Tibial nerve (tissue), 4 donors: ENCODE measurements around the gene AFG3L2. TPM values are rescaled to one million over a fixed set of nuclear protein-coding genes. Genes with fewer than 3 reads are reported as not detected.

Source experiments
- DNase-seq, 2 donors: peaks; one replicate each; pipeline ENCODE4 v3.0.0-alpha.2; 2019; ENCODE audit warnings: low spot score in 2 of 2
- H3K27ac ChIP-seq, 4 donors: fragments of 200-600 bp; sonication (generic) in 3 of 4; one replicate each; pipeline ENCODE4 v1.5.1; 2017 to 2019; ENCODE audit warnings: mild to moderate bottlenecking in 1 of 4
- H3K27me3 ChIP-seq, 2 donors: fragments of 200-600 bp; sonication (generic) in 1 of 2; one replicate each; pipeline versions ENCODE4 v1.5.1 to v1.6.0; 2017 to 2019
- H3K36me3 ChIP-seq, 3 donors: fragments of 200-600 bp; sonication (generic); one replicate each; pipeline ENCODE4 v1.5.1; 2018 to 2019
- H3K4me1 ChIP-seq, 4 donors: fragments of 200-600 bp; sonication (generic) in 3 of 4; one replicate each; pipeline ENCODE4 v1.5.1; 2017 to 2019
- H3K4me3 ChIP-seq, 4 donors: fragments of 200-600 bp; sonication (generic) in 3 of 4; one replicate each; pipeline ENCODE4 v1.5.1; 2017 to 2019; ENCODE audit warnings: mild to moderate bottlenecking in 1 of 4, moderate library complexity in 1 of 4
- H3K9me3 ChIP-seq, 4 donors: fragments of 200-600 bp; sonication (generic) in 3 of 4; one replicate each; pipeline ENCODE4 v1.5.1; 2017 to 2019
- CTCF ChIP-seq, 5 experiments: fragments of 200-600 bp in 3 of 5; fragments of 450-650 bp in 2 of 5; sonication (generic) in 3 of 5; IDR thresholded peaks; one replicate each; pipeline ENCODE4 v1.5.1; 2016 to 2019; ENCODE audit warnings: antibody characterized with exemption in 5 of 5, mild to moderate bottlenecking in 3 of 5, moderate library complexity in 2 of 5
- EP300 ChIP-seq, 2 donors: sonication (generic); formaldehyde crosslinking; IDR thresholded peaks; one replicate each; pipeline ENCODE4 v1.6.1; 2017; ENCODE audit warnings: antibody characterized with exemption in 2 of 2, mild to moderate bottlenecking in 1 of 2
- POLR2A ChIP-seq, 2 donors: fragments of 450-650 bp; IDR thresholded peaks; one replicate each; pipeline ENCODE4 v1.6.1; 2017; ENCODE audit warnings: antibody characterized with exemption in 2 of 2, mild to moderate bottlenecking in 2 of 2, moderate library complexity in 2 of 2
- WGBS, 2 donors: methylation state at CpG; one replicate each; pipeline ENCODE4 v1.1.5; 2018; 5-methylcytosine and 5-hydroxymethylcytosine counted together
- total RNA-seq, 4 donors: library from RNA; depleted of rRNA; stranded (reverse); fragments of >200 nt; gene quantifications; one replicate each; pipeline ENCODE4 v1.1.0, GENCODE V29; 2016

Gene AFG3L2
- total RNA-seq, 4 donors from 2014 or later, result 35.7 to 54.8 (median 42.5) TPM

DNA sequence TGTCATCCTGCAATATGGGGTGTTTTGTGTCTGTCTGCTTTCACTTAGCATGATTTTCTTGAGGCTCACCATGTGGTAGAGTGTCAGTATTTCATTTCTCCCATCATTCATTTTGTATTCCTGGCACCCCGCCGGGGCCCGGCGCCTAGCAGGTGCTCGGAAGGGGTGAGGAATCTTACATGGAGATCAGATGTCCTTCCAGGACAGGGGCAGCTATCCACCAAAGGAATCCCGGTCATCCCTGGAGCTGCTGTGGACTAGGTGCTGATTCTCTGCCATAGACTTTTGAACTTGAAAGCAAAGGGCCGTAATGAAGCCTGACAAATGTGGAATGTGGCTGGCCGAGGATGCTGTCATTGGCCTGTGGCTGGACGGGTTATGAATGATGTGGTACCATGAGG is 33.1 kb upstream of the AFG3L2 start:
- Histone ChIP-seq H3K9me3 (no peaks in the 10 kb centered on the region), H3K27ac (peak overlapping the region in 3 of 4 donors; percentile 28 to 97 (median 95))
- WGBS, 2 donors, result 85 to 93% methylated on average over 9 of the region's 9 CpGs

GRCh38 chr18:12409469-12409868 is 32.4 kb upstream of the AFG3L2 start:
- no peaks in the 10 kb centered on the region for H3K9me3 ChIP-seq
- WGBS, 2 donors, result 51% methylated on average over 3 of the region's 3 CpGs
- no peak overlapping the region for H3K4me3 ChIP-seq
- H3K27ac ChIP-seq, result peak overlapping the region in 3 of 4 donors; percentile 28 to 97 (median 95)
- no peaks in the 10 kb centered on the region for H3K36me3 ChIP-seq
- no peak for DNase-seq
- no peaks in the 10 kb centered on the region for H3K27me3 ChIP-seq
- H3K4me1 ChIP-seq, result peaks cover 0 to 32% (median 13%) of the 10 kb centered on the region in 4 donors
- TF ChIP-seq POLR2A (IDR thresholded peaks at IDR 0.05) (no peak), CTCF (IDR thresholded peaks at IDR 0.05) (no peak), EP300 (IDR thresholded peaks at IDR 0.05) (no peak)

More for the DNA sequence above, 33.1 kb upstream of the AFG3L2 start:
- TF ChIP-seq EP300 (IDR thresholded peaks at IDR 0.05) (no peak), POLR2A (IDR thresholded peaks at IDR 0.05) (no peak), CTCF (IDR thresholded peaks at IDR 0.05) (no peak)
- no peak overlapping the region for H3K4me3 ChIP-seq
- H3K27me3 ChIP-seq, result no peaks in the 10 kb centered on the region
- H3K36me3 ChIP-seq, result no peaks in the 10 kb centered on the region
- no peak for DNase-seq
- peaks cover 0 to 38% (median 15%) of the 10 kb centered on the region in 4 donors for H3K4me1 ChIP-seq

DNA sequence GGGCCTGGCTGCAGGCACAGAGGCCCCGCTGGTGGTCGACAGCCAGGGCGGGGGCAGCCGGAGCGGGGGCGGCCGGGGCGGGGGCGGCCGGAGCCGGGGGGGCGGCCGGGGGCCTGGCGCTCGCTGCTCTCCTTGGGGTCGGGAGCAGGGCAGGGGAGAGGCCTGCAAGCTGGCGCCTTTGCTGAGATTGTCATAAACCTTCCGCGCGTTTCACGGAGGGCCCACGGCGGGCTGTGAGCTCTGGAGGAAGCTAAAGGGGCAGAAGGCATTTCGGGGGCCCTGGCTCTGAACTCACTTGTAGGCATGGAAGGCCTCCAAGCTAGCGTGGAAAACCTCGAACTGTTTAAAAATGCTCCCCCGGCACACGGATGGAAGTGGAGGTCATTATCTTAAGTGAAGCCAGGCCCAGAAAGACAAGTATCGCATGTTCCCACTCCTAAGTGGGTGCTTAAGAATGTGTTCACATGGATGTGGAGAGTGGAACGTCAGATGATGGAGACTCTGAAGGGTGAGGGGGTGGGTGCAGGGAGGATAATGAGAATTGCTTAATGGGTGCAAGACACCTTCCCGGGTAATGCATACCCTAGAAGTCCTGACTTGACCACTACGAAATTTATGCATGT is 31.3 kb upstream of the AFG3L2 start:
- DNase-seq, result no peak
- no peaks in the 10 kb centered on the region for H3K9me3 ChIP-seq
- no peaks in the 10 kb centered on the region for H3K27me3 ChIP-seq
- peaks cover 0 to 25% (median 7%) of the 10 kb centered on the region in 4 donors for H3K4me1 ChIP-seq
- TF ChIP-seq POLR2A (IDR thresholded peaks at IDR 0.05) (no peak), EP300 (IDR thresholded peaks at IDR 0.05) (peak in 1 of 2 donors; percentile 52)
- 4 to 8% methylated on average over 15 to 16 of the region's 32 CpGs for WGBS, 2 donors
- peak overlapping the region; percentile 61 to 84 (median 76) for H3K4me3 ChIP-seq
- H3K36me3 ChIP-seq, result no peaks in the 10 kb centered on the region
- H3K27ac ChIP-seq, result peak overlapping the region; percentile 79 to 97 (median 88)

DNA sequence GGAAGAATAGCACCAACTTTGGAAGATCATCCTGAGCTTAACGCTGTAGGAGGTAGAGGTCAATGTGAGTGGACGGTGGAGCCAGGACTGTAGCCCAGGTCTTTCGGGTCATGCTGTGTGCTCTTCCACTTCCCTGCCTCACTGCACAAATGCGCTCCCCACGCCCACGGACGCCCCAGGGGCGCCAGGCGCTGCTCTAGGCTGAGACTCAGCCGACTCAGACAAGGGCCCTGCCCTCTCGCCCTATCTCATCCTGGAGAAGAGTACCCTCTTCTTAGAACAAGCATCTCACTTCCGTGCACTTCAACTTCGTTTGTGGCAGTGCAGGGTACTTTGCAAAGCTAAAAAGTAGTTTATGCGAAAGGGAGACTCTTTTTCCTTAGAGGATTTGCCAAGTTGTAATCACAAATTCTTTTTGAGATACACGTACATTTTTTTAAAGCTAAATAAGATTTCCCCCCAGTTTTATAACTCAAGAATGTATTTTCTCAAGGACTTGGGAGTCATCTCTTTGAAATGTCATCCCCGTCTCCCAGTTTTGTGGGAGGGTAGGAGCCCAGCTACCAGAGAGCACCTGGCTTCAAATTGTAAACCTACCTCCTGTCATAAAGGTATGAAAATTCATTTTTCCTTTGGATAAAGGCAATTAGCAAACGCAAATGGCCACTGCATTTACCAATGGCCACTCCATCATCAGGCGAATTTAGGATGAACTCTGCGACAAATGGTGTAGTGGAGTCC is 29.5 kb upstream of the AFG3L2 start:
- Histone ChIP-seq H3K4me3 (no peak overlapping the region), H3K9me3 (no peaks in the 10 kb centered on the region), H3K27me3 (no peaks in the 10 kb centered on the region), H3K36me3 (no peaks in the 10 kb centered on the region), H3K4me1 (peaks cover 0 to 22% (median 6%) of the 10 kb centered on the region in 4 donors), H3K27ac (no peak overlapping the region)
- DNase-seq, result no peak
- no peak for TF ChIP-seq EP300 (IDR thresholded peaks at IDR 0.05)
- TF ChIP-seq POLR2A (IDR thresholded peaks at IDR 0.05), result no peak
- no peak for TF ChIP-seq CTCF (IDR thresholded peaks at IDR 0.05)
- whole genome bisulfite sequencing, 2 donors, result 77 to 86% methylated on average over 19 of the region's 19 CpGs

- peaks cover 0 to 21% (median 5%) of the 10 kb centered on the region in 4 donors for H3K4me1 ChIP-seq
- no peak for DNase-seq
- TF ChIP-seq CTCF (IDR thresholded peaks at IDR 0.05) (no peak), EP300 (IDR thresholded peaks at IDR 0.05) (no peak), POLR2A (IDR thresholded peaks at IDR 0.05) (no peak)
- H3K27me3 ChIP-seq, result no peaks in the 10 kb centered on the region
- H3K4me3 ChIP-seq, result no peak overlapping the region
- 78 to 84% methylated on average over 3 of the region's 3 CpGs for WGBS, 2 donors
- H3K36me3 ChIP-seq, result no peaks in the 10 kb centered on the region
- H3K27ac ChIP-seq, result no peak overlapping the region
- no peaks in the 10 kb centered on the region for H3K9me3 ChIP-seq
Measured at GRCh38 chr18:12405066-12405465, 28.0 kb upstream of the AFG3L2 start.
